ENCODE data around the gene GAS7. TPM values are rescaled to one million over a fixed set of nuclear protein-coding genes. Genes with fewer than 3 reads are reported as not detected.

Gene GAS7
- total RNA-seq, 2 donors from 2014 or later, result 8.0 to 20.1 TPM

- Histone ChIP-seq H3K4me1 (no peaks in the 10 kb centered on the region), H3K9me3 (no peaks in the 10 kb centered on the region), H3K4me3 (no peak overlapping the region), H3K27ac (no peak overlapping the region), H3K36me3 (replicated peaks in 1 of 2; ENCODE audit: insufficient read depth in 1 of 2, low read depth in 2 of 2) (no peaks in the 10 kb centered on the region), H3K27me3 (no peaks in the 10 kb centered on the region)
- no peak for DNase-seq
- 58 to 59% methylated on average over 9 of the region's 9 CpGs for WGBS, 2 donors
- TF ChIP-seq CTCF (IDR thresholded peaks at IDR 0.05) (no peak), POLR2A (IDR thresholded peaks at IDR 0.05) (no peak)
- intact Hi-C loops (cut with DNase I), result no loop called here
- no peak for ATAC-seq
Observed at GRCh38 chr17:9999919-10000695, 198.3 kb downstream of the GAS7 start.

- Histone ChIP-seq H3K9me3 (no peaks in the 10 kb centered on the region), H3K27ac (no peak overlapping the region), H3K27me3 (no peaks in the 10 kb centered on the region), H3K36me3 (replicated peaks in 1 of 2; ENCODE audit: insufficient read depth in 1 of 2, low read depth in 2 of 2) (no peaks in the 10 kb centered on the region), H3K4me3 (no peak overlapping the region), H3K4me1 (no peaks in the 10 kb centered on the region)
- ATAC-seq (no peak), DNase-seq (no peak)
- TF ChIP-seq POLR2A (IDR thresholded peaks at IDR 0.05), result no peak
- TF ChIP-seq CTCF (IDR thresholded peaks at IDR 0.05), result no peak
- intact Hi-C loops (cut with DNase I), result no loop called here
- 48 to 58% methylated on average over 3 of the region's 3 CpGs for WGBS, 2 donors
Observed at GRCh38 chr17:9998060-9998459, 200.3 kb downstream of the GAS7 start.

GRCh38 chr17:9994761-9995160 lies 203.6 kb downstream of the GAS7 start:
- intact Hi-C loops (cut with DNase I), result no loop called here
- no peak for TF ChIP-seq CTCF (IDR thresholded peaks at IDR 0.05)
- TF ChIP-seq POLR2A (IDR thresholded peaks at IDR 0.05), result no peak
- no peaks in the 10 kb centered on the region for H3K4me1 ChIP-seq
- no peaks in the 10 kb centered on the region for H3K27me3 ChIP-seq
- WGBS, 2 donors, result 66 to 74% methylated on average over 4 of the region's 4 CpGs
- no peaks in the 10 kb centered on the region for H3K36me3 ChIP-seq (replicated peaks in 1 of 2; ENCODE audit: insufficient read depth in 1 of 2, low read depth in 2 of 2)
- DNase-seq (no peak), ATAC-seq (no peak)
- no peak overlapping the region for H3K4me3 ChIP-seq
- H3K9me3 ChIP-seq, result no peaks in the 10 kb centered on the region
- H3K27ac ChIP-seq, result no peak overlapping the region

- Histone ChIP-seq H3K9me3 (no peaks in the 10 kb centered on the region), H3K36me3 (replicated peaks in 1 of 2; ENCODE audit: insufficient read depth in 1 of 2, low read depth in 2 of 2) (no peaks in the 10 kb centered on the region), H3K27ac (no peak overlapping the region), H3K4me1 (no peaks in the 10 kb centered on the region), H3K27me3 (no peaks in the 10 kb centered on the region), H3K4me3 (no peak overlapping the region)
- no peak for ATAC-seq
- no peak for DNase-seq
- intact Hi-C loops (cut with DNase I), result no loop called here
- 69 to 79% methylated on average over 6 to 7 of the region's 7 CpGs for whole genome bisulfite sequencing, 2 donors
- TF ChIP-seq CTCF (IDR thresholded peaks at IDR 0.05) (no peak), POLR2A (IDR thresholded peaks at IDR 0.05) (no peak)
Observed at GRCh38 chr17:9991796-9992195, 206.6 kb downstream of the GAS7 start.

GRCh38 chr17:9991351-9991750 lies 207.1 kb downstream of the GAS7 start:
- Histone ChIP-seq H3K4me3 (no peak overlapping the region), H3K27me3 (no peaks in the 10 kb centered on the region), H3K27ac (no peak overlapping the region), H3K4me1 (no peaks in the 10 kb centered on the region), H3K36me3 (replicated peaks in 1 of 2; ENCODE audit: insufficient read depth in 1 of 2, low read depth in 2 of 2) (no peaks in the 10 kb centered on the region), H3K9me3 (no peaks in the 10 kb centered on the region)
- WGBS, 2 donors, result 68 to 74% methylated on average over 6 to 7 of the region's 7 CpGs
- DNase-seq, result no peak
- no peak for ATAC-seq
- TF ChIP-seq CTCF (IDR thresholded peaks at IDR 0.05) (no peak), POLR2A (IDR thresholded peaks at IDR 0.05) (no peak)
- intact Hi-C loops (cut with DNase I), result no loop called here
